Testis (tissue), 3 donors: ENCODE data around the gene ZNF865. TPM values are rescaled to one million over a fixed set of nuclear protein-coding genes. Genes with fewer than 3 reads are reported as not detected.

Source experiments
- DNase-seq: peaks from one replicate; pipeline ENCODE4 v3.0.0-alpha.2; 2019
- H3K27ac ChIP-seq, 2 donors: fragments of 200-600 bp; sonication (generic); one replicate each; pipeline ENCODE4 v1.5.1; 2019
- H3K27me3 ChIP-seq: fragments of 200-600 bp; sonication (generic); one replicate; pipeline ENCODE4 v1.5.1; 2019
- H3K36me3 ChIP-seq: fragments of 200-600 bp; sonication (generic); one replicate; pipeline ENCODE4 v1.5.1; 2017; ENCODE audit warnings: low read depth; ENCODE audit errors: missing control alignments
- H3K4me1 ChIP-seq: fragments of 200-600 bp; sonication (generic); one replicate; pipeline ENCODE4 v1.5.1; 2019
- H3K4me3 ChIP-seq, 2 donors: fragments of 200-600 bp; sonication (generic); one replicate each; pipeline ENCODE4 v1.5.1; 2017 to 2019
- H3K9me3 ChIP-seq: fragments of 200-600 bp; sonication (generic); one replicate; pipeline ENCODE4 v1.5.1; 2017
- CTCF ChIP-seq, 3 experiments: fragments of 450-650 bp in 2 of 3; fragments of 200-600 bp in 1 of 3; sonication (generic) in 1 of 3; IDR thresholded peaks; one replicate each; pipeline ENCODE4 v1.5.1; 2016 to 2019; ENCODE audit warnings: antibody characterized with exemption in 3 of 3, mild to moderate bottlenecking in 2 of 3, moderate library complexity in 1 of 3
- POLR2A ChIP-seq: fragments of 450-650 bp; IDR thresholded peaks from one replicate; pipeline ENCODE4 v1.6.1; 2017; ENCODE audit warnings: antibody characterized with exemption, mild to moderate bottlenecking, moderate library complexity
- WGBS, 2 donors: methylation state at CpG; one replicate each; pipeline ENCODE4 v1.1.5; 2018; 5-methylcytosine and 5-hydroxymethylcytosine counted together
- intact Hi-C: fragments of 100-400 bp; cut with DNase I; formaldehyde crosslinking; loops from one replicate; pipeline ENCODE4 v1.15.1; 2023; ENCODE audit warnings: low total_unique reads
- polyA plus RNA-seq: library from polyadenylated mRNA; stranded (reverse); fragments of 350-450 nt; fragmentation: Illumina TruSeq; extraction: RNeasy Lipid Tissue Mini Kit (QIAGEN cat#74804); gene quantifications from one replicate; pipeline ENCODE4 v1.2.3, GENCODE V29; 2014; ENCODE audit warnings: low read depth, low replicate concordance; ENCODE audit not compliant: insufficient read depth
- total RNA-seq, 2 donors: library from RNA; depleted of rRNA; stranded (reverse); fragments of >200 nt; gene quantifications; one replicate each; pipeline ENCODE4 v1.2.3, GENCODE V29; 2016

ZNF865 gene
- total and polyA plus RNA-seq, 3 donors from 2014 or later: 4.7 to 14.5 (median 12.2) TPM

GRCh38 chr19:55621673-55622231, 16.3 kb downstream of the ZNF865 start:
- intact Hi-C loops: no loop called here
- peak overlapping the region in 1 of 2 donors; percentile 45 for H3K4me3 ChIP-seq
- H3K27me3 ChIP-seq: no peaks in the 10 kb centered on the region
- H3K27ac ChIP-seq: no peak overlapping the region
- TF ChIP-seq CTCF (IDR thresholded peaks at IDR 0.05): no peak
- TF ChIP-seq POLR2A: no peak
- 62 to 81% methylated on average over 13 to 55 of the region's 55 CpGs for WGBS, 2 donors
- no peaks in the 10 kb centered on the region for H3K36me3 ChIP-seq
- DNase-seq: no peak
- H3K4me1 ChIP-seq: peaks cover 20% of the 10 kb centered on the region
- H3K9me3 ChIP-seq: no peaks in the 10 kb centered on the region

- no peaks in the 10 kb centered on the region for H3K36me3 ChIP-seq
- intact Hi-C loops: no loop called here
- H3K27ac ChIP-seq: peak overlapping the region in 1 of 2 donors; percentile 29
- TF ChIP-seq POLR2A (no peak), CTCF (IDR thresholded peaks at IDR 0.05) (no peak)
- peak overlapping the region in 1 of 2 donors; percentile 45 for H3K4me3 ChIP-seq
- peak; percentile 40 for DNase-seq
- no peaks in the 10 kb centered on the region for H3K27me3 ChIP-seq
- peaks cover 20% of the 10 kb centered on the region for H3K4me1 ChIP-seq
- no peaks in the 10 kb centered on the region for H3K9me3 ChIP-seq
- 9 to 63% methylated on average over 5 to 39 of the region's 40 CpGs for WGBS, 2 donors
Measured at GRCh38 chr19:55622242-55622969, 17.0 kb downstream of the ZNF865 start.

GRCh38 chr19:55623130-55623529, 17.7 kb downstream of the ZNF865 start:
- DNase-seq: no peak
- Histone ChIP-seq H3K4me1 (peaks cover 20% of the 10 kb centered on the region), H3K27ac (no peak overlapping the region), H3K27me3 (no peaks in the 10 kb centered on the region), H3K36me3 (no peaks in the 10 kb centered on the region), H3K4me3 (no peak overlapping the region), H3K9me3 (no peaks in the 10 kb centered on the region)
- 74 to 83% methylated on average over 7 of the region's 7 CpGs for WGBS, 2 donors
- intact Hi-C loops: no loop called here
- no peak for TF ChIP-seq CTCF (IDR thresholded peaks at IDR 0.05)
- no peak for TF ChIP-seq POLR2A

GRCh38 chr19:55623561-55623960, 18.1 kb downstream of the ZNF865 start:
- no peaks in the 10 kb centered on the region for H3K9me3 ChIP-seq
- 48 to 63% methylated on average over 7 of the region's 7 CpGs for WGBS, 2 donors
- peak overlapping the region; percentile 99 for H3K27ac ChIP-seq
- intact Hi-C loops: no loop called here
- H3K36me3 ChIP-seq: no peaks in the 10 kb centered on the region
- H3K4me1 ChIP-seq: peaks cover 20% of the 10 kb centered on the region
- H3K27me3 ChIP-seq: no peaks in the 10 kb centered on the region
- no peak for DNase-seq
- H3K4me3 ChIP-seq: peak overlapping the region in 1 of 2 donors; percentile 73
- no peak for TF ChIP-seq CTCF (IDR thresholded peaks at IDR 0.05)
- TF ChIP-seq POLR2A: no peak
